SKM-1 treated with dmso at 0.1 percent for 144 hours (cell line): ENCODE data around the gene ZCRB1.

ENCODE experiments used
- DNase-seq: peaks from one replicate; lab custom pipeline; 2025; ENCODE audit not compliant: unreplicated experiment; lab: John Stamatoyannopoulos, UW

The ZCRB1 gene

DNA sequence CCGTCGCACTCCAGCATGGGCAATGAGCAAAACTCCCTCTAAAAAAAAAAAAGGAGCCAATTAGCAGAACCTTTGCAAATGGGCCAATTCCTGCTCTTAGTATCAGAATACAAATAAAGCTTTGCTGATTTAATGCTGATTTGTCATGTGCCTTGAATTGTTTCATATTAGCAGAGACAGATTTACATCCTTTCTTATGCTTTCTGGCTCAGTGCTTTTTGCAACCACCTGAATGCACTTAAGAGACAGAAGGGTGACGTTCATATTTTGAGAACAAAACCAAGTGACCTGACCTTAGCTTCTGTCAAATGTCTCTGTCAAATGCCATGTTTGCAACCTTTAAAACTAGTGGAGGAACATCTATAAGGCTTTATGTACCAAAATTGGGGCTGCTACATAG lies 44.0 kb downstream of the ZCRB1 start:
- DNase-seq: no peak

DNA sequence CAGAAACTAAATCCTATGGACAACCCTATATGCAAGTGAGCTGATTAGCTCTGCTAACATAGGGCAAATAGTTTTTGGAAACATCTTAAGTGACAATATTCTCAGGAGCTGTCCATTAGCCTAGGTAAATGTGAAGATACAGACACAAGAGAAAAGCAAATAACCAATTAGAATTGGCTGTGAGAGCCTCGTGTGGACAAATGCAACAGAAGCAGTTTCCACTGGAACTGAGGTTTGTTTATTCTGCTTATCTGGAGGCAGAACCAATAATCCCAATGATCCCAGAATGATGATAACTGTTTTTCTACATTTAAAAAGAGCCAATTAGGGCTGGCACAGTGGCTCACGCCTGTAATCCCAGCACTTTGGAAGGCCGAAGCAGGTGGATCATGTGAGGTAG lies 44.6 kb downstream of the ZCRB1 start:
- DNase-seq: no peak

DNA sequence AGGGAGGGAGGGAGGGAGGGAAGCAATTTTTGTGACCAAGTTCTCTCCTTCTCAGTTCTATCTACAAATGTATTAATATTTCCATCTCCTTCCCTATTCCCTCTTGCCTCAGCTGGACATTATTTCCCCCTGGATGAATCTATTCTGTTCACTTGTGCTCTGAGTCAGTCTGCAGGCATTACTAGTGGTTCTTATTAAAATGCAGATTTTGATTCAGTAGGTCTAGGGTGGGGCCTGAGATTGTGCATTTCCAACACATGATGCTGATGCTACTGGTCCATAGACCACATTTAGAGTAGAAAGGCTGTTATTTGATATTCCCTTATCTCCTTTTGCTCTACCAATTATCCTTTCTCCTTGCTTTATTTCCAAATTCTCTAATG lies 47.8 kb downstream of the ZCRB1 start:
- DNase-seq: no peak

DNA sequence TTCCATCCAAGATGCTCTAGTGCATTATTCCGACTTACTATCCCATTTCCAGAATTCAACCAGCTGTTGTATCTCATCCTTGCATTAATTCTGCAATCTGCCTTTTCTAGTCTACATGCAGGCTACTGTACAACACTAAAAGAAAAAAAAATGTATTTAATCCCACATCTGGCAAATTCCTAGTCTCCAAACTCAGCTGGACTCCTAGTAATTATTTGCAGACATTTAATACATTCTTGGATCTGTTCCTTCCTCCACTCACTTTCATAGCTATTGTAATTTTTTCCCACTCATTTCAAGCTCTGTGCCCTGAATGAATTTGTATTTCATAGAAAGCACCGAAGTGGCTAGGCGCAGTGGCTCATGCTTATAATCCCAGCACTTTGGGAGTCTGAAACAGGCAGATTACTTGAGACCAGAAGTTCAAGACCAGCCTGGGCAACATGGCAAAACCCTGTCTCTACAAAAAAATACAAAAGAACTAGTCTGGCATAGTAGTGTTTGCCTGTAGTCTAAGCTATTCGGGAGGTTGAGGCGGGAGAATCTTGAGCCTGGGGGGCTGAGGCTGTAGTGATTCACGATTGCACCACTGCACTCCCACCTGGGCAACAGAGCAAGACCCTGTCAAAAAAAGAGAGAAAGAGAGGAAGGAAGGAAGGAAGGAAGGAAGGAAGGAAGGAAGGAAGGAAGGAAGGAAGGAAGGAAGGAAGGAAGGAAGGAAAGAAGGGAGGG lies 48.3 kb downstream of the ZCRB1 start:
- DNase-seq: no peak

DNA sequence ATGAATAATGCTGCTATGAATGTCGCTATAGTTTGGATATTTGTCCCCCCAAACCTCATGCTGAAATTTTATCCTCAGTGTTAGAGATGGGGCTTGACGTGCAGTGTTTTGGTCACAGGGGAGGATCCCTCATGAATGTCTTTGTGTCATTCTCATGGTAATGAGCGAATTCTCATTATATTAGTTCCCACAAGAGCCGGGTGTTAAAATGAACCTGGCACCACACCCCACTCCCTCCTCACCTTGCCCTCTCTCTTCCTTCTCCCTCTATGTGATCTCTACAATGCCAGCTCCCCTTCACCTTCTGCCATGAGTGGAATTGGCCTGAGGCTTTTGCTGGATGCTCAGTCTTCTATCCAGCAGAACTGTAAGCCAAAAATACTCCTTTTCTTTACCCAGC lies 50.4 kb downstream of the ZCRB1 start:
- DNase-seq: no peak

DNA sequence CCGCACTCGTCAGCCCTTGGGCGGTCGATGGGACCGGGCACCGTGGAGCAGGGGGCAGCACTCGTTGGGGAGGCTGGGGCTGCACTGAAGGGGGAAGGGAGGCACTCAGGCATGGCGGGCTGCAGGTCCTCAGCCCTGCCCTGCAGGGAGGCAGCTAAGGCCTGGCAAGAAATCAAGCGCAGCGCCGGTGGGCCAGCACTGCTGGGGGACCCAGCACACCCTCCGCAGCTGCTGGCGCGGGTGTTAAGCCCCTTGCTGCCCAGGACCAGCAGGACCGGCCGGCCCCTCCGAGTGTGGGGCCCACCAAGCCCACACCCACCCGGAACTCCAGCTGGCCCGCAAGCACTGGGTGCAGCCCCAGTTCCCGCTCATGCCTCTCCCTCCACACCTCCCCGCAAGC lies 52.2 kb downstream of the ZCRB1 start:
- DNase-seq: no peak

DNA sequence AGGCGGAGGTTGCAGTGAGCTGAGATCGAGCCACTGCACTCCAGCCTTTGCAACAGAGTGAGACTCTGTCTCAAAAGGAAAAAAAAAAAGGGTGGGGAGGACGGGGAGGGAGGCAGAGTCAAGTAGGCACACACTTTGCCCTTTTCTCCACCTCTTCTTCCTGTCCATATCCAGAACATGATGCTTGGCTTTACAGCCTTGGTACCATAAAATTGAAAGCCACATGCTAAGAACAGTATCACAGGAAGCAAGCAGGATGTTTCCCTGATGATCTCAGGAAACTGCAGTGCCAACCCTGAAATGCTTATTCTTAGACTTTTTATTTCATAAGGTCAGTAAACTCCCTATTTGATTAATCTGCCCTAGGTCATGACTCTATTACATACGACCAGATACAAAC lies 55.3 kb downstream of the ZCRB1 start:
- no peak for DNase-seq

DNA sequence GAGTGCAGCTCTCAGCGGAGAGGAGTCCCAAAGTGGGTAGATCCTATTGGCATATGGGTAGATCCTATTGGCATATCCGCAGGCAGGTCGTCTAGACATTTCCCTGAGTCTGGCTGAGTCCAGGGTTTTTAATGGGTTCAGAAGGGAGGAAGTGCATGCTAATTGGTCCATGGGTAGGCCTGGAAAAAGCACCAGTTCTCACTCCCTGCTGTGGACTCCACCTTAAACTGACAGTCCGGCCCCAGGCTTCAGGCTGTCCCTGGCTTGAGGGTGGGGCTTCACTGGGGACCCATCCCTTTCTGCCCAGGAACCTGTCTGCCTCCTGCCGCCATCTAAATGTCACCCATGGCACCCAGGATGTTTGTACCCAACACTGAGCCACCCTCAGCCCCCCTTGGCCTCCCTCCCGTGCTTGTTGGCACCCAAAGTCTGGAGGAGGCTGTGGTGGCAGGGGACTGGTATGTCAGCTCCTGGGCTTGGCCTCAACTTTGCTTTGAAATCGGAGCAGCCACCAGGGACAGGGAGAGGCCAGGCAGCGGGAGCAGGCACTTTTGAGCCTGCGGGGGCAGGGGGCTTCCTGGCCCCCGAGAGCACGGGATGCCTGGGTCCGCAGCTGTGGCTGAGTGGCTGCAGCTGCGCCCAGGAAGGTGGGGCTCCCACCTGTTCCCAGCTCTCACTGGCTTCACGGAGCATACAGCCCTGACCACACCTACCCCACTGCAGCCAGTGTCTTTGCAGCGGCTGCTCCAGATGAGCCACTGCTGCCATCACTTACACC lies 58.3 kb downstream of the ZCRB1 start:
- DNase-seq: no peak

DNA sequence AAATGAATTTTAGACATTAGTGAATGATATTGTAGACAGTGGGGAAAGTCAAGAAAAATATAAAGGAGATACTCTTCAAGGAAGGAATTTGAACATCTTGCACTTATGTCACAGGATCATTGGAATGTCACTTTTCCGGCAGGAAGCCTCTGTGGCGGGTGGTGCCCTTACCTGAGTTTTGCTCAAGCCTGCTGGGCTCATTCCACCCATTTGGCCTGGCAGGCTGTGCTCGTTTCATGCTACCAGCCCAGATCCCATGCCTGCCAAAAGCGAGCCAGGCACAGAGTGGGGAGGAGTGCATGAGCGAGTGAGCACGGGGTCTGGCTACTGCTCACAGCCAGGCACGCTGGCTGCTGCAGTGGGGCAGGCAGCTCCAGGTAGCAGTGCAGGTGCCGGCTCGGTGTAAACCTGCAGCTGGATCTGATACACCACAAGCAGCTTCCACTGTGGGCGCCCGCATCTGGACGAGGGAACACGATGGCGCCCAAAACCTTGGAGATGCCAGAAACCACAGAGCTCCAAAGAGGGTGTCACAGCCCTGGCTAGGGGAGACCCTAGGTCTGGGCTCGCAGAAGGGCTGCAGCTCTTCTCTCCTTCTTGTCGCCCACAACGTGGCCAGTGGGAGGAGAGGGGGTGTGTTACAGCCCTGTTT lies 59.2 kb downstream of the ZCRB1 start:
- DNase-seq: no peak

DNA sequence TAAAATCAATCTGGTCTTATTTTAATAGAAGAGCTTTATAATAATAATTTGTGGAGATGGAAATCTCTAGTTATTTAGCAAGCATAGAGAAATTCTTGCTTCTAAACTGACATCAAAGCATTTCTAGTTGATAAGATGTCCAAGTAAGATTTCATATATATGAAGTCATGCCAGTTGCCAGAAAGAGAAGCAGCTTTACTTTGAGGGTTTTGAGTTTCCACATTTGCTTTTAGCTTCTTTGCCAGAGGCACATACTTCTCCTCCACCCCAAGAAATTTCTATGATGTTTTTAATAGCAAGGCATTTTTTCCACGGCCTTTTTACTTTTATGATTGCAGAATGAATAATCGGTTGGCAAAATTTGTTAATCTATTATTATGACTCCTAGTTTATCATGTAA lies 63.6 kb downstream of the ZCRB1 start:
- no peak for DNase-seq
